ENCODE data around the gene KLC4. TPM values are rescaled to one million over a fixed set of nuclear protein-coding genes. Genes with fewer than 3 reads are reported as not detected.

KLC4 gene
- total and polyA plus RNA-seq, 9 of the 15 experiments (the other 6 are each of a cell fraction or from before 2014, with no cell fraction given): 1.7 to 16.2 (median 7.7) TPM

DNA sequence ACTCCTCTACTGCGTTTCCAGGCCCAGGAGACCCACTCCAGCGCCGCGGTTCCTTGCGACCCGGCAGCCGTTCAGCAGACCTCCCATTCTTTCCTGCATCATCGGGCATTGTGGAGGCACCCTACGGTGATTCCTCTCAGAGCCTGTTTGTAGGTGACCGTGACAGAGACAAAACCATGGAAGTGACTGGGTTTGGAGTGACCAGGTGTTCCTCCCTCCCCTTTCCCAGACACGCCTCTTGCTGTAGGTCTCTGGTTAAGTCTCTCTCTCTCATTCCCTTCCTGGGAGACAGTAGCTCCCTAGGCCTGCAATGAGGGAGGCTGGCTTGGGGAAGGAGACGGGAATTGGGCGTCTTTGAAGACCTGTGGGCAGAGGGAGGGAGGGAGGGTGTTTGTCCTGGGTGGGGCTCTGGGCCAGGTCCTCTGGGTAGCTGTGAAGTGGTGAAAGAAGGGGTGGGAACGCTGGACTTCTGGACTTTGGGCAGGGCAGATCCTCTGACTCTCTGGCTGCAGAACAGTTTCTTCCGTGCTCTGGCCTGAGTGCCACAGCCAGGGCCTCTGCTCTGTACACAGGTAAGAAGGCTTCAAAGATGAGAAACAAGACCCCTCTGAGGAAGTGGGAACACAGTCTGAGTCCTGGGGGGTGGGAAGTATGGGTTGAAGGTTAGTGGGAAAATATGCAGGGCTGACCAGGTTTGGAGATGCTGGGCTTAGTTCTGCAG, 763 bp downstream of the KLC4 start (continued):
- TF ChIP-seq, protein P1, sequence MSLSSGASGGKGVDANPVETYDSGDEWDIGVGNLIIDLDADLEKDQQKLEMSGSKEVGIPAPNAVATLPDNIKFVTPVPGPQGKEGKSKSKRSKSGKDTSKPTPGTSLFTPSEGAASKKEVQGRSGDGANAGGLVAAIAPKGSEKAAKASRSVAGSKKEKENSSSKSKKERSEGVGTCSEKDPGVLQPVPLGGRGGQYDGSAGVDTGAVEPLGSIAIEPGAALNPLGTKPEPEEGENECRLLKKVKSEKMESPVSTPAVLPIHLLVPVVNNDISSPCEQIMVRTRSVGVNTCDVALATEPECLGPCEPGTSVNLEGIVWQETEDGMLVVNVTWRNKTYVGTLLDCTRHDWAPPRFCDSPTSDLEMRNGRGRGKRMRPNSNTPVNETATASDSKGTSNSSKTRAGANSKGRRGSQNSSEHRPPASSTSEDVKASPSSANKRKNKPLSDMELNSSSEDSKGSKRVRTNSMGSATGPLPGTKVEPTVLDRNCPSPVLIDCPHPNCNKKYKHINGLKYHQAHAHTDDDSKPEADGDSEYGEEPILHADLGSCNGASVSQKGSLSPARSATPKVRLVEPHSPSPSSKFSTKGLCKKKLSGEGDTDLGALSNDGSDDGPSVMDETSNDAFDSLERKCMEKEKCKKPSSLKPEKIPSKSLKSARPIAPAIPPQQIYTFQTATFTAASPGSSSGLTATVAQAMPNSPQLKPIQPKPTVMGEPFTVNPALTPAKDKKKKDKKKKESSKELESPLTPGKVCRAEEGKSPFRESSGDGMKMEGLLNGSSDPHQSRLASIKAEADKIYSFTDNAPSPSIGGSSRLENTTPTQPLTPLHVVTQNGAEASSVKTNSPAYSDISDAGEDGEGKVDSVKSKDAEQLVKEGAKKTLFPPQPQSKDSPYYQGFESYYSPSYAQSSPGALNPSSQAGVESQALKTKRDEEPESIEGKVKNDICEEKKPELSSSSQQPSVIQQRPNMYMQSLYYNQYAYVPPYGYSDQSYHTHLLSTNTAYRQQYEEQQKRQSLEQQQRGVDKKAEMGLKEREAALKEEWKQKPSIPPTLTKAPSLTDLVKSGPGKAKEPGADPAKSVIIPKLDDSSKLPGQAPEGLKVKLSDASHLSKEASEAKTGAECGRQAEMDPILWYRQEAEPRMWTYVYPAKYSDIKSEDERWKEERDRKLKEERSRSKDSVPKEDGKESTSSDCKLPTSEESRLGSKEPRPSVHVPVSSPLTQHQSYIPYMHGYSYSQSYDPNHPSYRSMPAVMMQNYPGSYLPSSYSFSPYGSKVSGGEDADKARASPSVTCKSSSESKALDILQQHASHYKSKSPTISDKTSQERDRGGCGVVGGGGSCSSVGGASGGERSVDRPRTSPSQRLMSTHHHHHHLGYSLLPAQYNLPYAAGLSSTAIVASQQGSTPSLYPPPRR (CRISPR knock-in tag; IDR thresholded peaks at IDR 0.05; ENCODE audit: borderline replicate concordance): no peak
- TF ChIP-seq, protein P2, sequence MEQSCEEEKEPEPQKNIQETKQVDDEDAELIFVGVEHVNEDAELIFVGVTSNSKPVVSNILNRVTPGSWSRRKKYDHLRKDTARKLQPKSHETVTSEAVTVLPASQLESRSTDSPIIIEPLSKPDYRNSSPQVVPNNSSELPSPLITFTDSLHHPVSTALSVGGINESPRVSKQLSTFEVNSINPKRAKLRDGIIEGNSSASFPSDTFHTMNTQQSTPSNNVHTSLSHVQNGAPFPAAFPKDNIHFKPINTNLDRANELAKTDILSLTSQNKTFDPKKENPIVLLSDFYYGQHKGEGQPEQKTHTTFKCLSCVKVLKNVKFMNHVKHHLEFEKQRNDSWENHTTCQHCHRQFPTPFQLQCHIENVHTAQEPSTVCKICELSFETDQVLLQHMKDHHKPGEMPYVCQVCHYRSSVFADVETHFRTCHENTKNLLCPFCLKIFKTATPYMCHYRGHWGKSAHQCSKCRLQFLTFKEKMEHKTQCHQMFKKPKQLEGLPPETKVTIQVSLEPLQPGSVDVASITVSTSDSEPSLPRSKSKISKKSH (CRISPR knock-in tag; IDR thresholded peaks at IDR 0.05): no peak
- TF ChIP-seq CHD2 (IDR thresholded peaks at IDR 0.05; ENCODE audit: low read depth, low read length) (no peak), HNRNPK (IDR thresholded peaks at IDR 0.05; ENCODE audit: low read depth, low read length, poor library complexity, severe bottlenecking) (no peak), ZNF232 (CRISPR knock-in tag; IDR thresholded peaks at IDR 0.05) (no peak), ZNF347 (CRISPR knock-in tag; IDR thresholded peaks at IDR 0.05; ENCODE audit: low read depth) (no peak), NCOR1 (IDR thresholded peaks at IDR 0.05) (no peak), KAT7 (CRISPR knock-in tag; IDR thresholded peaks at IDR 0.05; ENCODE audit: borderline replicate concordance) (peak; percentile 88; the same call in 1 of the 2 replicates), HMG20B (CRISPR knock-in tag; IDR thresholded peaks at IDR 0.05) (no peak), PHF8 (IDR thresholded peaks at IDR 0.05; ENCODE audit: borderline replicate concordance, low read length) (peak; percentile 41; the same call in 1 of the 2 replicates), ZC3H8 (IDR thresholded peaks at IDR 0.05) (no peak), FOSL1 (tag; conservative IDR thresholded peaks at IDR 0.05) (peak; percentile 67), RFX5 (IDR thresholded peaks at IDR 0.05; ENCODE audit: low read depth, low read length) (no peak), DACH1 (IDR thresholded peaks at IDR 0.05; ENCODE audit: partially characterized antibody) (no peak), BACH1 (tag; IDR thresholded peaks at IDR 0.05) (no peak), DPF2 (IDR thresholded peaks at IDR 0.05) (0 out of 2 replicates have a peak, but pooled peaks have one; percentile 9), ZBTB8A (IDR thresholded peaks at IDR 0.05; ENCODE audit: partially characterized antibody) (no peak), BRD9 (IDR thresholded peaks at IDR 0.05; ENCODE audit: low read depth, partially characterized antibody) (peak; percentile 75), KDM2B (CRISPR knock-in tag; IDR thresholded peaks at IDR 0.05) (no peak)
- TF ChIP-seq, protein P3, sequence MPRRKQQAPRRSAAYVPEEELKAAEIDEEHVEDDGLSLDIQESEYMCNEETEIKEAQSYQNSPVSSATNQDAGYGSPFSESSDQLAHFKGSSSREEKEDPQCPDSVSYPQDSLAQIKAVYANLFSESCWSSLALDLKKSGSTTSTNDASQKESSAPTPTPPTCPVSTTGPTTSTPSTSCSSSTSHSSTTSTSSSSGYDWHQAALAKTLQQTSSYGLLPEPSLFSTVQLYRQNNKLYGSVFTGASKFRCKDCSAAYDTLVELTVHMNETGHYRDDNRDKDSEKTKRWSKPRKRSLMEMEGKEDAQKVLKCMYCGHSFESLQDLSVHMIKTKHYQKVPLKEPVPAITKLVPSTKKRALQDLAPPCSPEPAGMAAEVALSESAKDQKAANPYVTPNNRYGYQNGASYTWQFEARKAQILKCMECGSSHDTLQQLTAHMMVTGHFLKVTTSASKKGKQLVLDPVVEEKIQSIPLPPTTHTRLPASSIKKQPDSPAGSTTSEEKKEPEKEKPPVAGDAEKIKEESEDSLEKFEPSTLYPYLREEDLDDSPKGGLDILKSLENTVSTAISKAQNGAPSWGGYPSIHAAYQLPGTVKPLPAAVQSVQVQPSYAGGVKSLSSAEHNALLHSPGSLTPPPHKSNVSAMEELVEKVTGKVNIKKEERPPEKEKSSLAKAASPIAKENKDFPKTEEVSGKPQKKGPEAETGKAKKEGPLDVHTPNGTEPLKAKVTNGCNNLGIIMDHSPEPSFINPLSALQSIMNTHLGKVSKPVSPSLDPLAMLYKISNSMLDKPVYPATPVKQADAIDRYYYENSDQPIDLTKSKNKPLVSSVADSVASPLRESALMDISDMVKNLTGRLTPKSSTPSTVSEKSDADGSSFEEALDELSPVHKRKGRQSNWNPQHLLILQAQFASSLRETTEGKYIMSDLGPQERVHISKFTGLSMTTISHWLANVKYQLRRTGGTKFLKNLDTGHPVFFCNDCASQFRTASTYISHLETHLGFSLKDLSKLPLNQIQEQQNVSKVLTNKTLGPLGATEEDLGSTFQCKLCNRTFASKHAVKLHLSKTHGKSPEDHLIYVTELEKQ (CRISPR knock-in tag; IDR thresholded peaks at IDR 0.05): no peak
